Bronchial epithelial cell (primary cell): ENCODE results near the gene PPP2R5C. TPM values are rescaled to one million over a fixed set of nuclear protein-coding genes. Genes with fewer than 3 reads are reported as not detected.
"Not testable (repeated sequence)": the region's sequence is repeated elsewhere in the genome, so short reads cannot be mapped to it uniquely, and the experiment has no call there.

Source experiments
- DNase-seq: peaks from one replicate; pipeline ENCODE4 v3.0.0-alpha.2; 2010; ENCODE audit warnings: low read depth
- FAIRE-seq: peaks from 2 replicates; lab custom pipeline; 2011; peaks lifted over from hg19 to GRCh38; lab: Jason Lieb, UNC
- H3K27me3 ChIP-seq: 2 replicates; pipeline ENCODE4 v1.5.1; 2011; ENCODE audit warnings: low read length; ENCODE audit not compliant: control insufficient read depth, insufficient read depth
- H3K36me3 ChIP-seq: 2 replicates; pipeline ENCODE4 v1.5.1; 2011; ENCODE audit warnings: low read length; ENCODE audit not compliant: control insufficient read depth, insufficient read depth
- H3K4me3 ChIP-seq: 2 replicates; pipeline ENCODE4 v1.5.1; 2011; ENCODE audit warnings: mild to moderate bottlenecking, low read depth, low read length, control low read depth
- CTCF ChIP-seq: IDR thresholded peaks from 2 replicates; pipeline ENCODE4 v1.5.1; 2011; ENCODE audit warnings: mild to moderate bottlenecking, moderate library complexity, low read length, control low read depth, inconsistent platforms; ENCODE audit not compliant: insufficient read depth, severe bottlenecking
- total RNA-seq: library from RNA; depleted of rRNA; stranded (reverse); fragments of >200 nt; gene quantifications from 2 replicates; pipeline ENCODE4 v1.2.1, GENCODE V29; 2014

Gene PPP2R5C
- total RNA-seq, 1 donor from 2014 or later = 71.3 TPM

GRCh38 chr14:101726954-101727302 is 34.6 kb upstream of the PPP2R5C start:
- no peaks in the 10 kb centered on the region for H3K36me3 ChIP-seq
- no peak for TF ChIP-seq CTCF
- DNase-seq (no peak), FAIRE-seq (no peak)
- no peaks in the 10 kb centered on the region for H3K27me3 ChIP-seq
- no peak overlapping the region for H3K4me3 ChIP-seq

GRCh38 chr14:101727611-101728366 is 33.7 kb upstream of the PPP2R5C start:
- no peak for TF ChIP-seq CTCF
- H3K36me3 ChIP-seq = no peaks in the 10 kb centered on the region
- H3K4me3 ChIP-seq = no peak overlapping the region
- FAIRE-seq (no peak), DNase-seq (no peak)
- no peaks in the 10 kb centered on the region for H3K27me3 ChIP-seq

GRCh38 chr14:101728367-101728742 is 33.2 kb upstream of the PPP2R5C start:
- FAIRE-seq (no peak), DNase-seq (no peak)
- Histone ChIP-seq H3K27me3 (no peaks in the 10 kb centered on the region), H3K36me3 (no peaks in the 10 kb centered on the region), H3K4me3 (no peak overlapping the region)
- TF ChIP-seq CTCF = no peak

- no peak for FAIRE-seq
Observed at GRCh38 chr14:101729382-101729781, 32.1 kb upstream of the PPP2R5C start.

GRCh38 chr14:101730157-101730556 is 31.4 kb upstream of the PPP2R5C start:
- not testable (repeated sequence) for H3K36me3 ChIP-seq, DNase-seq, H3K4me3 ChIP-seq, H3K27me3 ChIP-seq, FAIRE-seq

More at GRCh38 chr14:101729382-101729781, 32.1 kb upstream of the PPP2R5C start:
- no peaks in the 10 kb centered on the region for H3K27me3 ChIP-seq
- no peak overlapping the region for H3K4me3 ChIP-seq
- TF ChIP-seq CTCF = no peak
- DNase-seq = no peak
- H3K36me3 ChIP-seq = no peaks in the 10 kb centered on the region

GRCh38 chr14:101730626-101731186 is 30.8 kb upstream of the PPP2R5C start:
- Histone ChIP-seq H3K36me3 (no peaks in the 10 kb centered on the region), H3K4me3 (no peak overlapping the region), H3K27me3 (no peaks in the 10 kb centered on the region)
- FAIRE-seq = no peak
- DNase-seq = no peak
- no peak for TF ChIP-seq CTCF
